MCF 10A (cell line): Measurements from ENCODE around the gene USP36. TPM values are rescaled to one million over a fixed set of nuclear protein-coding genes. Genes with fewer than 3 reads are reported as not detected.

ENCODE experiments used
- BruUV-seq: library from RNA; stranded (reverse); fragments of 400-500 nt; replicated peaks from 2 replicates; lab custom pipeline; 2021; lab: Mats Ljungman, UMichigan
- CTCF ChIA-PET: fragments of 300-600 bp; sonication (Branson Sonifier 250); formaldehyde crosslinking; extraction: SDS; loops from one replicate; lab custom pipeline; 2021; ENCODE audit warnings: antibody characterized with exemption, inconsistent platforms; lab: Yijun Ruan, JAX
- POLR2A ChIA-PET: fragments of 300-600, 350-650 bp; sonication (Branson Sonifier 250); formaldehyde crosslinking; extraction: SDS; loops from one replicate; lab custom pipeline; 2020; ENCODE audit warnings: antibody characterized with exemption, inconsistent platforms; lab: Yijun Ruan, JAX
- DNase-seq: peaks from one replicate; pipeline ENCODE4 v3.0.0-alpha.2; 2018; ENCODE audit not compliant: unreplicated experiment
- H3K27ac Mint-ChIP-seq: one replicate; pipeline ENCODE4 v1.8.0; 2022; ENCODE audit warnings: mild to moderate bottlenecking, low read depth, mixed read lengths; ENCODE audit not compliant: unreplicated experiment
- H3K27me3 Mint-ChIP-seq: one replicate; pipeline ENCODE4 v1.8.0; 2022; ENCODE audit warnings: mixed read lengths; ENCODE audit not compliant: insufficient read depth, unreplicated experiment
- H3K36me3 Mint-ChIP-seq: one replicate; pipeline ENCODE4 v1.8.0; 2022; ENCODE audit warnings: mild to moderate bottlenecking, moderate library complexity, mixed read lengths; ENCODE audit not compliant: insufficient read depth, unreplicated experiment
- H3K4me1 Mint-ChIP-seq: one replicate; pipeline ENCODE4 v1.8.0; 2022; ENCODE audit warnings: mixed read lengths; ENCODE audit not compliant: insufficient read depth, unreplicated experiment
- H3K4me3 Mint-ChIP-seq: one replicate; pipeline ENCODE4 v1.8.0; 2022; ENCODE audit warnings: mild to moderate bottlenecking, moderate library complexity, mixed read lengths; ENCODE audit not compliant: unreplicated experiment
- H3K9me3 Mint-ChIP-seq: one replicate; pipeline ENCODE4 v1.8.0; 2022; ENCODE audit warnings: mixed read lengths; ENCODE audit not compliant: unreplicated experiment
- intact Hi-C: fragments of 100-400 bp; cut with micrococcal nuclease; formaldehyde crosslinking; loops from 2 replicates; pipeline ENCODE4 v1.14.1; 2022
- total RNA-seq: library from RNA; stranded (reverse); gene quantifications from 2 replicates; pipeline ENCODE4 v1.2.3, GENCODE V29; 2022
- TF ChIP-seq, protein P1 (sequence below): fragments of 200-600 bp; IDR thresholded peaks from one replicate; pipeline ENCODE4 v1.8.0; 2022; ENCODE audit warnings: antibody characterized with exemption, mild to moderate bottlenecking; ENCODE audit not compliant: unreplicated experiment

USP36 gene
- total RNA-seq, 1 experiment from 2014 or later: 118 TPM

DNA sequence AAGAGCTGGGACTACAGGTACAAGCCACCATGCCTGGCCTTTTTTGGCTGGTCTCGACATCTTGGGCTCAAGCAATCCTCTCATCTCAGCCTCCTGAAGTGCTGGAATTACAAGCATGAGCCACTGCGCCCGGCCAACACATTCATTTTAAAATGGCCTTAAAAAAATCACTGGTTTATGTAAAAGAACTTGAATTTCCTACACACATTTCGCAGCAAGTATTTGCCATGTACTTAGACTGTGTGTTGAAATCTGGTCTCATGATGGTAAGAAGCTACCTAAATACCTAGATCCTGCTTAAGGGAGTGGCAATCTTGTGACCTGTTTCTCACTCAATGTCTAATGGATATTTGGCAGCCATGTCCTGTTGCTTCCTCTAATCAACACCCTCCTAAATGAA is 50.1 kb downstream of the USP36 start:
- no TSS peak for BruUV-seq
- POLR2A ChIA-PET: interaction anchor here (0.7 to 2.5 kb wide), 4 partner anchors 14 to 380 kb away, joined by 3 to 5 read pairs (median 4); no protein-coding TSS in a partner anchor
- DNase-seq: no peak

DNA sequence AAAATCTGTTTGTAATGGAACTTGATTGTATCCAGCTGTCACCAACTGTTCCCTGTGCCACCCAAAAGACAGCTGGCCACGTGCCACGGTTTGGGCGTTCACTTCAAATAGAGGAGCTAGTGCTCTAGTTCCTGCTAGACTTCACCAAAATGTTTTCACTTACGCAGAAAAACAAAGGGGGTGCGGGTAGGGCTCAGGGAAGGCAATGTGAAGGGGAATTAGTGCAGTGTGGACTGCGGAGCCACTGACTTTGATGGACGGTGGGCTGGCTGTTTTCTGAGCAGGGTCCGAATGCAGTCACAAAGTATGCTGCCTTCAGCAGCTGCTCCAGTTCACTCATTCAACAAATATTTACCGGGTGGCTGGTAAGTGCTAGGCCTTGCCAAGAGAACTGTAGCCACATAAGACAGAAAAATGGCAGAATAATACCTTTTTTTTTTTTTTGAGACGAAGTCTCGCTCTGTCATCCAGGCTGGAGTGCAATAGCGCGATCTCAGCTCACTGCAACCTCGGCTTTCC is 50.9 kb downstream of the USP36 start:
- POLR2A ChIA-PET: interaction anchor here (0.6 to 2.5 kb wide), 6 partner anchors 15 to 309 kb away, joined by 3 to 5 read pairs (median 4); no protein-coding TSS in a partner anchor
- no peak for DNase-seq
- Mint-ChIP-seq H3K27me3 (no peaks in the 10 kb centered on the region), H3K4me3 (no peak overlapping the region), H3K27ac (no peak overlapping the region), H3K4me1 (peaks cover 8% of the 10 kb centered on the region), H3K36me3 (peaks cover 19% of the 10 kb centered on the region), H3K9me3 (no peaks in the 10 kb centered on the region)
- intact Hi-C loops: no loop called here
- no TSS peak for BruUV-seq
- CTCF ChIA-PET: no interaction called here
- TF ChIP-seq, protein P1, sequence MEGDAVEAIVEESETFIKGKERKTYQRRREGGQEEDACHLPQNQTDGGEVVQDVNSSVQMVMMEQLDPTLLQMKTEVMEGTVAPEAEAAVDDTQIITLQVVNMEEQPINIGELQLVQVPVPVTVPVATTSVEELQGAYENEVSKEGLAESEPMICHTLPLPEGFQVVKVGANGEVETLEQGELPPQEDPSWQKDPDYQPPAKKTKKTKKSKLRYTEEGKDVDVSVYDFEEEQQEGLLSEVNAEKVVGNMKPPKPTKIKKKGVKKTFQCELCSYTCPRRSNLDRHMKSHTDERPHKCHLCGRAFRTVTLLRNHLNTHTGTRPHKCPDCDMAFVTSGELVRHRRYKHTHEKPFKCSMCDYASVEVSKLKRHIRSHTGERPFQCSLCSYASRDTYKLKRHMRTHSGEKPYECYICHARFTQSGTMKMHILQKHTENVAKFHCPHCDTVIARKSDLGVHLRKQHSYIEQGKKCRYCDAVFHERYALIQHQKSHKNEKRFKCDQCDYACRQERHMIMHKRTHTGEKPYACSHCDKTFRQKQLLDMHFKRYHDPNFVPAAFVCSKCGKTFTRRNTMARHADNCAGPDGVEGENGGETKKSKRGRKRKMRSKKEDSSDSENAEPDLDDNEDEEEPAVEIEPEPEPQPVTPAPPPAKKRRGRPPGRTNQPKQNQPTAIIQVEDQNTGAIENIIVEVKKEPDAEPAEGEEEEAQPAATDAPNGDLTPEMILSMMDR: no peak

More for the DNA sequence above, 50.1 kb downstream of the USP36 start:
- CTCF ChIA-PET: interaction anchor here (0.7 kb wide), 1 partner anchor 139 kb away, joined by 3 read pairs; no protein-coding TSS in a partner anchor
- no peak overlapping the region for H3K27ac Mint-ChIP-seq
- H3K4me1 Mint-ChIP-seq: peaks cover 8% of the 10 kb centered on the region
- H3K36me3 Mint-ChIP-seq: peaks cover 27% of the 10 kb centered on the region
- TF ChIP-seq, protein P1: no peak
- intact Hi-C loops: no loop called here
- no peaks in the 10 kb centered on the region for H3K27me3 Mint-ChIP-seq
- H3K4me3 Mint-ChIP-seq: no peak overlapping the region
- H3K9me3 Mint-ChIP-seq: no peaks in the 10 kb centered on the region

DNA sequence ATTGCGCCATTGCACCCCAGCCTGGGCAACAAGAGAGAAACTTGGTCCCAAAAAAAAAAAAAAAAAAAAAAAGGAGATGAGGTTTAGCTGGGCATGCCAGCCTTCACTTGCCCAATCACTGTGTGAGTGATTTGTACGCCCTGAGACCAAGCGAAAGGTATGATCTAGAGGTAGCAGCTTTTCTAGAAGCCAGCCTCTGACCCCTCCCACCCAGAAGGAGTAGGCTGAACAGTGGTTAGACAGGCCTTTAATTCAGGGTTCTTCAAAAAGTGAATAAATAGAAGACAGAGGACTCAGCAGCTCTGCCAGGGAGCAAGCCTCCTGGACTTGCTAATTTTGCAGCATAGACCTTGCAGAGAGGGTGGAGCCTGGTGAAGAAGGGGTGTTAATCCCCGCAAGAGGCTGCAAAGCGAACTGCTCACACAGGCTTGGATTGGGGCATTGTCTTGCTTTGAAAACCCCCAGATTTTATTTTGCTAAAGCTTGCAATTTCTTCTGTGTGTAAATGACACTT is 51.4 kb downstream of the USP36 start:
- no peak overlapping the region for H3K4me3 Mint-ChIP-seq
- no peaks in the 10 kb centered on the region for H3K9me3 Mint-ChIP-seq
- H3K27me3 Mint-ChIP-seq: no peaks in the 10 kb centered on the region
- ChIA-PET CTCF (interaction anchor here (1.2 kb wide), 1 partner anchor 204 kb away, joined by 3 read pairs; no protein-coding TSS in a partner anchor), POLR2A (interaction anchor here (0.6 to 2.5 kb wide), 7 partner anchors 12 to 308 kb away, joined by 3 to 5 read pairs (median 4); no protein-coding TSS in a partner anchor)
- no peak for DNase-seq
- H3K27ac Mint-ChIP-seq: no peak overlapping the region
- peaks cover 17% of the 10 kb centered on the region for H3K36me3 Mint-ChIP-seq
- TF ChIP-seq, protein P1: no peak
- BruUV-seq: no TSS peak
- intact Hi-C loops: no loop called here
- peaks cover 8% of the 10 kb centered on the region for H3K4me1 Mint-ChIP-seq

GRCh38 chr17:78788451-78788850 is 52.2 kb downstream of the USP36 start:
- intact Hi-C loops: no loop called here
- H3K4me1 Mint-ChIP-seq: peaks cover 8% of the 10 kb centered on the region
- H3K4me3 Mint-ChIP-seq: no peak overlapping the region
- peaks cover 11% of the 10 kb centered on the region for H3K36me3 Mint-ChIP-seq
- TF ChIP-seq, protein P1: no peak
- no TSS peak for BruUV-seq
- no peak overlapping the region for H3K27ac Mint-ChIP-seq
- ChIA-PET POLR2A (interaction anchor here (0.7 to 1.3 kb wide), 2 partner anchors 13 to 46 kb away, joined by 3 to 4 read pairs; no protein-coding TSS in a partner anchor), CTCF (interaction anchor here (1.2 kb wide), 1 partner anchor 204 kb away, joined by 3 read pairs; no protein-coding TSS in a partner anchor)
- DNase-seq: no peak
- no peaks in the 10 kb centered on the region for H3K27me3 Mint-ChIP-seq
- no peaks in the 10 kb centered on the region for H3K9me3 Mint-ChIP-seq
